GM21717 (cell line): ENCODE results near the gene UVRAG.
"Not testable (repeated sequence)": the region's sequence is repeated elsewhere in the genome, so short reads cannot be mapped to it uniquely, and the experiment has no call there.

Experiments used
- ATAC-seq: cut with Tn5 transposase; IDR thresholded peaks from one replicate; pipeline ENCODE4 v1.9.1; 2021; ENCODE audit warnings: mild to moderate bottlenecking, moderate library complexity; ENCODE audit not compliant: unreplicated experiment

UVRAG gene

DNA sequence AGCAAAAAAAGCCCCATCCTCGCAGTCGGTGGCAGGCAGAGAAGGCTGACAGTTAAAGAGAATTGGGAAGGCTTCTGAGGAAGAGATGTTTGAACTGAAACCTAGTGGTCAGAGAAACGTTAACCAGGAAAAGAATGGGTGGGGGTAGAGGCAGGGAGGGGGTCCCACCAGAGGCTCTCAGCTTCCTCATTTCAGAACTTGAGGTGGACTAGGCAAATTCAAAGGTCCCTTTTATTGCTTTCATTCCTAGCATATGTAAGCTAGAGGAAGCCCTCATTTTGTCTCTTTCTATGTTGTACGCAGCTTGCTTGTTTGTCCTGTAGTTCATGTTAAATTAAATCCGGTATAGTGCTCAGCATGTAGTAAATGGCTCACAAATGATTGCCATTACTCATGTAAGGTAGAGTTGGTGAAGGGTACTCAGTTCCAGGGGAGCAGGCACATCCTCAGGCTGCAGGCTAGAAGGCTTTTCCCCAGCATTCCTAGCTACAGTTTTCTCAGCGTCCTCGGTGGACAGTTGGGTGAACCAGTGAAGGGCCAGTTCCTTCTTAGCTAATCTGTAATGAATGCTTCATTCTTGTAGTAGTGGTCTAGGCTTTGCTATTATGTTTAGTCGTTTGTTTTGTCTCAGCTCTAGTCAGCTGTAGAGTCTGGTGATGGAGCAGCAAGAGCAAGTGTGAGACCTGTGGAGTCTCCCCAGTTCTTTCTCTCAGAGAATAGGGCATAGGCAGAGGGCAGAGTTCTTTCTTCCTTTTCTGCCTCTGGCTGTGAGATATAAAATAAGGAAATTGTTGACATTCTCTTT, 58.6 kb downstream of the UVRAG start:
- peak; percentile 67 for ATAC-seq

DNA sequence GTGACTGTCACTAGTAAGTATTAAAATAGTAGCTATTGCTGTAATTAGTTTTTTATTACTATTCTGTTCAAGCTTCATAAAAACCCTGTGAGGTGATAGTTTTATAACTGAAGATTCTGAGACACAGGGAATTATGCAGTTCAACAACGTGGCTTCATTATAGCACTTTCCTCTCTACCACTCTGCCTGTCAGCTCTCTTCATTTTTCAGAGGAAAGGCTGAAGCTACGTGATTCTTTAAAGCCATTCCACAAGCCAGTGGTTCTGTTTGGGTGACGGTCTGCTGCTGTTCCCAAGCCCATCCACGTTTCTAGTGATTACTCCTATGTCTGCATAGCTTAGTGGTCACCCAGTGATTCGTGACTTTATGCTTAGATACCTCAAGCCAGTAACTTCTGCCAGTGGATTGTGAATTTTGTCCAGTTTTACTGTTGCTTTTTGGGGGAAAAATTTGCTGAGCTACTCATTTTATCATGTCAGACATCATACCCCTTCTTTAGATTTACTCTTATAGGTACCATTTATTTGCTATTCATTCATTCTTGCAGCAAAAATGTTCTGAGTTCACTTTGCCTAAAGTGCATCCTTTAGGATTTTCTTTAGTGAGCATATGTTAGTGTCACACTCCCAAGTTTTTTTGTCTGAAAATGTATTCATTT, 59.8 kb downstream of the UVRAG start:
- no peak for ATAC-seq

DNA sequence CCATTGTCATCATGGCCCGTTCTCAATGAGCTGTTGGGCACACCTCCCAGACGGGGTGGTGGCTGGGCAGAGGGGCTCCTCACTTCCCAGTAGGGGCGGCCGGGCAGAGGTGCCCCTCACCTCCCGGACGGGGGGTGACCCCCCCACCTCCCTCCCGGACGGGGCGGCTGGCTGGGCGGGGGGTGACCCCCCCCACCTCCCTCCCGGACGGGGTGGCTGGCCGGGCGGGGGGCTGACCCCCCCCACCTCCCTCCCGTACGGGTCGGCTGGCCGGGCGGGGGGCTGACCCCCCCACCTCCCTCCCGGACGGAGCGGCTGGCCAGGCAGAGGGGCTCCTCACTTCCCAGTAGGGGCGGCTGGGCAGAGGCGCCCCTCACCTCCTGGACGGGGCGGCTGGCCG, 62.3 kb downstream of the UVRAG start:
- ATAC-seq: not testable (repeated sequence)

DNA sequence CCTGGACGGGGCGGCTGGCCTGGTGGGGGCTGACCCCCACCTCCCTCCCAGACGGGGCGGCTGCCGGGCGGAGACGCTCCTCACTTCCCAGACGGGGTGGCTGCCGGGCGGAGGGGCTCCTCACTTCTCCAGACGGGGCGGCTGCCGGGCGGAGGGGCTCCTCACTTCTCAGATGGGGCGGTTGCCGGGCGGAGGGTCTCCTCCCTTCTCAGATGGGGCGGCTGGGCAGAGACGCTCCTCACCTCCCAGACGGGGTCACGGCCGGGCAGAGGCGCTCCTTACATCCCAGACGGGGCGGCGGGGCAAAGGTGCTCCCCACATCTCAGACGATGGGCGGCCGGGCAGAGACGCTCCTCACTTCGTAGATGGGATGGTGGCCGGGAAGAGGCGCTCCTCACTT, 62.9 kb downstream of the UVRAG start:
- not testable (repeated sequence) for ATAC-seq

DNA sequence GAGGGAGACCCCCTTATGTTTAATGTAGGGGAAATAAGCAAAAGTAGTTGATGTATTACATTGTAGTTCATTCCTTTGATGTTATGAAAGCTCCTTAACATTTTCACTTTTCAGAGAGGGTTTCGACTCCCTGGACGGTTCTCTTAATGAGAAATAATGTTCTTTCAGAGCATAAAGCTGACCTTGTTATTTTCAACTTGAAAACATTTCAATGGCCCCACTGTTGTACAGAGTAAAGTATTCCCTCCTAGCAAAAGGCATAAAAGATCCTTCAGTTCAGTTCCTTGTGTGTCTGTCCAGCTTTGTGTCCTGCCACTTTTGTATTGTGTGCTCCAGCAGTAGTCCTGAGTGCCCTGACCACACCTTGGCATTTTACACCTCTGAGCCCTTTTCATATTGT, 63.9 kb downstream of the UVRAG start:
- no peak for ATAC-seq

DNA sequence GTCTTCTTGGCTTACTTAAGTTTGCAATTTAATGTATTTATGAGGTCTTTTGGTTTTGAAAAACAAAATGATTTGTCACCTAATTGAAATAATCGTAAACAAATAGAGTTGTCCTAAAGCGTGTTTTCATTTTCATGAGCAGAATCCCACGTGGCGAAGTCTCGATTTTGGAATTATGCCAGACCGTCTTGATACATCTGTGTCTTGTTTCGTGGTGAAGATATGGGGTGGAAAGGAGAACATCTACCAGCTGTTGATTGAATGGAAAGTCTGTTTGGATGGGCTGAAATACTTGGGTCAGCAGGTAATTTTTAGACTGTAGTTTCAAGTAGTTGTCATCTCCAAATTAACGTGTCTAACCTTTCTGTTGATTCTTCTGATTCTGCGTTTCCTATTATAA, 64.7 kb downstream of the UVRAG start:
- no peak for ATAC-seq

DNA sequence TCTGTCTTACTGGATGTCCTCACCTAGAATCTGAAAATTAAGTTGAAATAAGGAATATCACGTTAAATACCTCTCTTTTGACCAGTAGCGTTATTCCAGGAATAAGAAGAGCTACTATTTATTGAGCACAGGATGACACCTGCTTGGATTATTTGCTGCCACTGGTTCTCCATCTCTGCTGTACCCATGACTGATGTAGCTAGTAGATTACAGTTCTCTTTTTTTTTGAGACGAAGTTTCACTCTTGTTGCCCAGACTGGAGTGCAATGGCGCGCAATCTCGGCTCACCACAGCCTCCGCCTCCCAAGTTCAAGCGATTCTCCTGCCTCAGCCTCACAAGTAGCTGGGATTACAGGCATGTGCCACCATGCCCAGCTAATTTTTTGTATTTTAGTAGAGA, 65.3 kb downstream of the UVRAG start:
- ATAC-seq: not testable (repeated sequence)

DNA sequence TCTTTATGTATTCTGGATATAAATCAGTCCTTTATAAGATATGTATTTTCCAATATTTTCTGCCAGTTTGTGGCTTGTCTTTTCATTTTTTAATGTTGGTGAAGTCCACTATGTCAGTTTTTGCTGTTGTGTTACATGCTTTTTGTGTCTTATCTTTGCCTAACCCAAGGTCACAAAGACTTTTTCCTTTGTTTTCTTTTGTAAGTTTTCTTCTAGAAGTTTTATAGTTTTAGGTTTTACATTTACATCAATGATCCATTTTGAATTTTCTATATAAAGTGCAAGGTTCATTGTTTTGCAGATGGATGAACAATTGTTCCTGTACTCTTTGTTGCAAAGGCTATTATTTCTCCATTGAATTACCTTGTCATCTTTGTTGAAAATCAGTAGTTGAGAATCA, 69.3 kb downstream of the UVRAG start:
- no peak for ATAC-seq

DNA sequence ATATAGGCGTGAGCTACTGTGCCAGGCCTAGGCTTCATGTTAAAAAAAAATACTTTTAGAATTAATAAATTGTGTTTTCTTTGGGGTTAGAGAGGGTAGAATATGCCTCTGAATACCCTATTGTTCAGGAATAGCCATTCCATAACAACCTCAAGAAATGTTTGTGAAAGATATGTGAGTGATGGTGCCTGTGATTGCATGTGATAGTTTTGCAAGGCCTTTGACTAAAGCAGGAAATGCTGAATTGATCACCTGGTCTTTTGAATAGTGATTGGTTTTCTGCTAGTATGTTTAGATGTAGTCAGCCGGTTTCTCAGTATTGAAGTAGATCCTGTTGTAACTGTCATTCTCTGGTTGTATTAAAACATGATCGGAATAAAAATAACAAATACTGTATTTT, 73.4 kb downstream of the UVRAG start:
- ATAC-seq: no peak

DNA sequence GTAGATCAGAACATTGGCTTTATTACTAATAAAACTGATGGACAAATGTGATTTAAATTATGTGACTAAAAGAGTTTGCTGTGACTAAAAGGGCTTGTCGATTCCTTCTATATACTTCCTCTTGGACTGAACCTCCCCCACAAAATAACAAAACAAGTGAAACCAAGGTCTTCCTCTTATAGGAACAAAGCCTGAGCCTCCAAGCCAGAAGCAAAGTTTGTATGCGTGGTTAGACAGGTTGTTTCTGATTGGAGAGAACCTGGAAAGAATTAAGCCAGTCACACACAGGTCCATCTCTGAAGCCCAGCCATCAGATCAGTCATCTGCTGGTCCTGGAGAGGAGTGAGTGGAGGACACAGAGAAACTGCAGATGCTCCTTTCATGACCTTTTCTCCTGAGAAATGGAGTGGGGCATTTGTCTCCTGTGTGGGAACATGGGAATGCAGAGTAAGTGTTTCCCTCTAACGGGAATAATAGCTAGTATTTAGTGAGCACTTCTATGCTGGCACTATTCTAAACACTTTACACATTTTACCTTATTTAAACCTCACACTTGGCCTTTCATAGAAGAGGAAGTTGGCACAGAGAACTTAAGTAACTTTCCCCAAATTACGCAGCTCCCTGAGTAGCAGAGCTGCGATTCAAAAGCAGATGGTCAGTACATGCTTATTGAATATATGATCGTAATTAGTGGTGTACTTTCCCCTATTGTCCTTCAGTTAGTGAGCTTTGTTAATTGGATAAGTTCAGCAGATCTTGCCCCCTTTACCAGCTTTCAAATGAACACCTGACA, 77.1 kb downstream of the UVRAG start:
- peak; percentile 45 for ATAC-seq

DNA sequence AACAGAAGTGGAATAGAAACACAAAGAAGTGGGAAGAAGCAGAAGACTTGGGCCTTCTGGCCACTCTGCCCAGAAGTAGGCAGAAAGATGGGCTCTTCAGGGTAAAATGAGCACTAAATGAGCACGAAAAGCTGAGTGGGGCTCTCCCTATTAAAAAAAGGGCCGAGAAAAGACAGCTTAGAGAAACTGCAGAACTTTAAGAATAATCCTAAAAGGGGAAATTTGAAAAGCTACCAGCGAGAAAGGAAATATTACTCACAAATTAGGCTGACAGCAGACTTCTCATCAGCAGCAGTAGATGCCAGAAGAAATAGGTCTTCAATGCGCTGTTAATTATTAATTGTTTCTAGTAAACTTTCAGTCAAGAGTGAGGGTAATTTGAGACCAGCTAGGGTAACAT, 78.2 kb downstream of the UVRAG start:
- no peak for ATAC-seq

DNA sequence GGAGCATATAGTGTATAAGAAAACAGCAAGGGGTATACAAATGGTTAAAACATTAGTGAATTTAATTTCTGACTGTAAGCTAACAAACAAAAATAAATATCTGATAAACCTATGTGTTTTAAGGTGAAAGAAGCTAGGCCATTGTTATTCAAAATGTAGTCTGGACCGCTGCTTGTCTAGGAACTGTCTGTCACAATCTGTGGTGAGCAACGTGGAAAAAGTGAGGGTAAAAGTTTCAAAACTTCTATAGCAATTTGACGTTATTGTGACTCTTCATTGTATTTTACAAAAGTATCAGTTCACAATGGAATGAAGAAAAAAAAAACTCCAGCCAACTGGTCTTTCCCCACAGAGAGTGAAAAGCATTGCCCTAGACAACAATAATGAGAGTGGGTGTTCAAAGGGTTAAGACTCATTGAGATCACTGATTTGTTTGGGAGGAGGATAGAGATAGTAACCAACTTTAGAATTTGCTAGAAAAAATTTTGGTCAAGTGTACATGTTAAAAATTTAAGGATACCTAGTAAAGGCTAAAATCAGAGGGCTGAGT, 79.1 kb downstream of the UVRAG start:
- no peak for ATAC-seq

DNA sequence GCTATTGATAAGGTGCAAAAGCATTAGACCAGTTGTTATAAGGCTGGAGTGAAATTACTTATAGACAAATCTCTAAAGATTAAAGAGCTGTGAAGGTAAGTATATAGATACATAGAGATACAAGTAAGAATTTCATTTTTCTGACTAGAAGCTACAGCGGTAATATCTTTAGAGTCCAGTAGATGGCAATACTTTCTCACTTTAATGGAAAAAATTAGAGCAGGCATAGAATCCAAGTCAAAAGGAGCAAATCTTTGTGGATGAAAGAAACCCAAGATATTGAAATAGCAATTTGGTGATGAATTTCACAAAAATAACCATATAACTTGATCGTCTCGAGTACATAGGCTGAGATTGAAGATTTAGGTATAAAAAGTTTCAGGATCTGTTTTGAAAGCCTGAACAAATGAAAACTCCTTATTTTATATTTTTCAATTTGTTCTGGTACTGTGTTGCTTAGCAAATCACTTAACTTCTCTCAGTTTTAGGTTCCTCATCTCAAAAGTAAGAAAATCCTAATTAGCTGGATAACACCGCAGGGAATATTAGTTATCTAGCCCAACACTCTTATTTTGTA, 81.9 kb downstream of the UVRAG start:
- no peak for ATAC-seq

DNA sequence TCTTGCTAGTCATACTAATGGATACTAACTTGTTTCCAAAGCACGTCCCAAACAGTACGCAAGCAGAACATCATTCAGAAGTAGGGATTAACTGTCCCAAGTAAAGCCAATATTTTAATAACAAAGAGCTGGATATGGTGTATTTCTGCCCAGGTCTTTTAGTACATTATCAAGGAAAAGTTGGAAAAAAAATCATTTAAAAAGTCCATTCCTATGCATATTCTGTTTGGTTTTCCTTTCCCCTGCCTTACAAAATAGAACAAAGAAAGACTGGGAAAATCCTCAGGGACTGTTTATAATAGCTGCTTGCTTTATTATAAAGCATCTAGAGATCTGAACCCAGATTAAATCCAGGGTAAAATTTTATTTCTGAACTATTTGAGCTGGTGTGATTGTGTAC, 83.9 kb downstream of the UVRAG start:
- no peak for ATAC-seq

DNA sequence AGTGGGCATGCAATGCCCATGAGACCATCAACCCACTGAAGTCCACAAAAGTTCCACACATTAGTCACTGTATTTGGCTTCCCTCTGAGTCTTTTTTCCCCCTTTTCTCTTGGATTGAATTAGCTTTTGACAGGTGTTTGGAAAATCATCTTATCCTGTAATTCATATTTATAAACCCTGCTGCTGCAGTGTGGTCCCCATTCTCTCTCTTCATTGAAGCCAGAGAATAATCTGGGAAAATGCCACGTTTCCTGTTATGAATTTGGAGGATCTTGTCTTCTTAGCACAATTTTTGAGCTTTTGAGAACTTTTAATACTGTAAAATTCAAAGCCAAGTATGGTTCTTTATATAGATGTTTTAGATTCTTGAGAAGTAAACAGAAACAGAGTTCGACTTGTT, 84.8 kb downstream of the UVRAG start:
- ATAC-seq: no peak

DNA sequence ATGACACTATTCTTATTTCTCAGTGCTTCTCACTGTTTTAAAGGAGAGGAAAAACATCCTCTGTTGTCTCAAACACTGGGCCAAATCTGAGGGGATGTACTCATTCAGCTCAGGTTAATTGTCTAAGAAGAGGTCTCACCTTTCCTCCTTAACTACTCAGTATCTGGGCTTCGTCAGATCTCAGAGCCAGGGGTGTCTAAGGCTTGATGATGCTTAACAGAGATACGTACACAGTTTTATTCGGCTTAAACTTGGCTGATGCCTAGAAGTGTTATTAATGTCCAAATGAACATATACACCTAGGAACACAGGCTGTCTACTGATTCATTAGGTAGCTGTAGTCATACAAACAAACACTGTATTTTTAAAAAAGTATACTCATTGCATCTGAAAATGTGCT, 85.8 kb downstream of the UVRAG start:
- ATAC-seq: no peak

DNA sequence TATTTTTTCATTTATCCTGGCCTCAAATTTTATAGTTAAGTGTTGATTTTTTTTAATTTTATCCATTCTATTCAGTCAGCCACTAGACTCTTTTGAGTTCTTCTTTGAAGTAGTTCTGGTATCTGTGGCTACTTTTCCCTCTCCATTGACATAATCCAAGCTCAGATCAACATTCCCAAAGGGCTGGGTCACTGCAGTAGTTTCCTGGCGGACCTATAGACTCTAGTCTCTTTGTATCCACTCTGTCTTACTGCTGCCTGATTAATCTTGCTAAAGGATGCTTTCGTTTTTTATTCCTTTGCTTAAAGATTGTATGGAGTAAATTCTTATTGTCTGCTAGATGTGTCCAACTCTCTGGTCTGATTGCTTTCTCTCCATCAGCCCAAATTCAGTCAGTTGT, 87.6 kb downstream of the UVRAG start:
- ATAC-seq: no peak

DNA sequence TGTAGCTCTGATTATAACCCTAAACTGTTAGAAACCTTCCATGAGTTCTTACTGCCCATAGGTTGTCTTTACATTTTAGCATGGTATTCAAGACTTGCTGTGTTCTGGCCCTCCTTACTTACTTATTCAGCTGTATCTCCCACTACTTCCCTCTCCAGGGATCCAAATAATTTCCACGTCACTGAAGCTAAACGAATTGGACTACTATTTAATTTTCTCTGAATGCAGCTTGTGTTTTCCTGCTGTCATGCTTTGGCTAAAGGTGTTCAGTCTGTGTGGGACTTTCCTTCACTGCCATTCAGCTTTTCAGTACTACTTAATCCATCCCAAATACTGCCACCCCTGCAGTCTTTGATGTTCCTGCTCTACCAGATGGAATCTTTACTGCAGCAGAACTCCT, 88.3 kb downstream of the UVRAG start:
- no peak for ATAC-seq

DNA sequence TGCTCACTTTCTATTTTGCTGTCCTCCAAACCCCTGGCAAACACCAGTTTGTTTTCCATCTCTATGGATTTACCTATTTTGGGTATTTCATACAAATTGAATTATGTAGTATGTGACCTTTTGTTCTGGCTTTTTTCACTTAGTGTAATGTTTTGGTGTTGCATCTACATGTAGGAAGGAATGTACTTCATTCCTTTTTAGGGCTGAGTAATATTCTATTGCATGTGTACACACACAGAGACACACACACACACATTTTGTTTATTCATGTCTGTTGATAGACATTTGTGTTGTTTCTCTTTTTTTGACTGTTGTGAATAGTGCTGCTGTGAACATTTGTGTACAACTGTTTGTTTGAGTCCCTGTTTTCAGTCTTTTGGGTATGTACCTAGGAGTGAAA, 90.4 kb downstream of the UVRAG start:
- no peak for ATAC-seq

DNA sequence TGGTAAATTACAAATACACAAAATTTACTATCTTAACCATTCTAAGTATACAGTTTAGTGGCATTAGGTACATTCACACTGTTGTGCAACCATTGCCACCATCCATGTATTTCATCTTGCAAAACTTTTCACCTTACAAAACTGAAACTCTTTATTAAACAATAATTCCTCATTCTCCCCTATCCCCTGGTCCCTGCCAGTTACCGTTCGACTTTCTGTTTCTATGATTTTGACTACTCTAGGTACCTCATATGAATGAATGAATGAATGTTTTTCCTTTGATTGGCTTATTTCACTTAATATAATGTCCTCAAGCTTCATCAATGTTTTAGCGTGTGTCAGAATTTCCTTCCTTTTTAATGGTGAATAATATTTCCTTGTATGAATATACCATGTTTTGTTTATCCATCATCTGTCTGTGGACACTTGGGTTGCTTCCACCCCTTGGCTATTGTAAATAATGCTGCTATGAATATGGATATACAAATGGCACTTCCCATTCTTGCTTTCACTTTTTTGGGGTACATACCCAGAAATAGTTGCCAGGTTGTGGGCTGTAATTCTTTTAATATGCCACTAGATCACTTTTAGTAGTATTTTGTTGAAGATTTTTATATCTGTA, 93.0 kb downstream of the UVRAG start:
- ATAC-seq: no peak
